ENCODE data around the gene IQSEC3.
A peak's percentile ranks its signal among the peaks of the same experiment; 100 is the strongest.

Gene IQSEC3

GRCh38 chr12:84056-84455, 17.5 kb downstream of the IQSEC3 start:
- DNase-seq: no peak

GRCh38 chr12:85191-85666, 18.7 kb downstream of the IQSEC3 start:
- DNase-seq: no peak

GRCh38 chr12:87315-87714, 20.7 kb downstream of the IQSEC3 start:
- no peak for DNase-seq

GRCh38 chr12:87856-88255, 21.3 kb downstream of the IQSEC3 start:
- no peak for DNase-seq

GRCh38 chr12:89653-90052, 23.1 kb downstream of the IQSEC3 start:
- no peak for DNase-seq

GRCh38 chr12:91213-91612, 24.6 kb downstream of the IQSEC3 start:
- no peak for DNase-seq

- no peak for DNase-seq
Measured at GRCh38 chr12:93266-94005, 26.9 kb downstream of the IQSEC3 start.

GRCh38 chr12:96543-96942, 30.0 kb downstream of the IQSEC3 start:
- no peak for DNase-seq

- no peak for DNase-seq
Measured at GRCh38 chr12:98924-99352, 32.4 kb downstream of the IQSEC3 start.

- no peak for DNase-seq
Measured at GRCh38 chr12:99605-100004, 33.0 kb downstream of the IQSEC3 start.

- DNase-seq: no peak
Measured at GRCh38 chr12:101969-102878, 35.7 kb downstream of the IQSEC3 start.

- no peak for DNase-seq
Measured at GRCh38 chr12:102879-103168, 36.3 kb downstream of the IQSEC3 start.

GRCh38 chr12:103169-103981, 36.8 kb downstream of the IQSEC3 start:
- peak; percentile 86 for DNase-seq

- DNase-seq: peak; percentile 80
Measured at GRCh38 chr12:104551-105081, 38.0 kb downstream of the IQSEC3 start.

GRCh38 chr12:105696-106095, 39.1 kb downstream of the IQSEC3 start:
- no peak for DNase-seq

GRCh38 chr12:106118-106591, 39.6 kb downstream of the IQSEC3 start:
- DNase-seq: peak; percentile 70

GRCh38 chr12:108594-108993, 42.0 kb downstream of the IQSEC3 start:
- no peak for DNase-seq

GRCh38 chr12:109446-109845, 42.9 kb downstream of the IQSEC3 start:
- no peak for DNase-seq

- no peak for DNase-seq
Measured at GRCh38 chr12:109872-110271, 43.3 kb downstream of the IQSEC3 start.

GRCh38 chr12:111699-112493, 45.3 kb downstream of the IQSEC3 start:
- DNase-seq: no peak

GRCh38 chr12:113347-113746, 46.8 kb downstream of the IQSEC3 start:
- DNase-seq: no peak

GRCh38 chr12:114626-115211, 48.2 kb downstream of the IQSEC3 start:
- DNase-seq: no peak

Measured in NCI-H187 treated with DMSO at 0.1 percent for 48 hours (cell line).